Fibroblast of skin of scalp (primary cell): ENCODE data around the gene RNF167.
"Not testable (repeated sequence)": the region's sequence is repeated elsewhere in the genome, so short reads cannot be mapped to it uniquely, and the experiment has no call there.

ENCODE experiments used
- DNase-seq: peaks from one replicate; pipeline ENCODE4 v3.0.0-alpha.2; 2013

RNF167 gene

DNA sequence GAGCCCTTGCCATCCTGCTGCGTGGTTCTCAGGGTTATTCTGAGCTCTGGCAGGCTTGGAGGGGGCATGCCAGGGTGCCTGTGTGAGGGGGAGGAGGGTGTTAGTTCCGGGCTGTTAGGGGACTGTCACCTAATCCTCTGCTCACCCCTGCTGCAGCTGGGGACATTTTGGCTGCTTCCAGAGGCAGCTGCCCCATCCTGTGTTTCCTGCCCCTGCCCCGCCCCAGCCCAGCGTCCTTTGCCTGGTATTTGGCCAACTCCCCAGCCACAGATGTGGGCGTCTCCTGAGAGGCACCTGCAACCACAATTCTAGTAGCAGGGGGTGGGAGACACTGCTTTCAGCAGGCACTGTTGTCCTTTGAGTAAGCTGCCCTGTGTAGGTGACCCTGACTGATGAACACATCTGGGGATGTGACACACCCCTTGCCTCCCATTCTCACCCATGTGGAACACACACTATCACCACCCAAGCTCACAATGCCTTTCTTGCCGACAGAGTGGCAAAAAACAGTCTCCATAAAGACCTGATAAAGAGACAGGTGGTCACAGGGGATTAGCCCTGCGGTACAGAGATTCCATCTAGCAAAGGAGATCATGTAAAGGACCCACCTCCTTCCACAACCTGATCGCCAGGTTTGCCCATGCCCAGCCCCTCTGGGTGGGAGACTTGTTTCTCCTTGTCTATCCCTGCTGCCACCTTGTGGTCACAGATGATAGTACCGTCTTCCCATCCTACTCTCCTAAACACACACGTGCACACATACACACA lies 36.8 kb upstream of the RNF167 start, which contains the start of gene CHRNE:
Gene CHRNE (minus strand): TSS at position 48 of the 768 bp plus-strand sequence. CDS start 35 bp downstream, at position 13.
- DNase-seq = peak; percentile 65

DNA sequence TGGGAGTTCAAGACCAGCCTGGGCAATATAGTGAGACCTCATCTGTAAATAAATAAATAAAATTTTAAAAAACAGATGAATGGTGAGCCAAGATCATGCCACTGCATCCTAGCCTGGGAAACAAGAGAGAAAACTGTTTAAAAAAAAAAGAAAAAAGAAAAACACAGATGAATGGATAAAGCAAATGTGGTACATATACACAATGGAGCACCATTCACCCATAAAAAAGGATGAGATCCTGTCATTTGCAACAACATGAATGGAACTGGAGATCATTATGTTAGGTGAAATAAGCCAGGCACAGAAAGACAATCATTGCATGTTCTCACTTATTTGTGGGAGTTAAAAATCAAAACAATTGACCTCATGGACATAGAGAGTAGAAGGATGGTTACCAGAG lies 33.4 kb upstream of the RNF167 start:
- DNase-seq = not testable (repeated sequence)

DNA sequence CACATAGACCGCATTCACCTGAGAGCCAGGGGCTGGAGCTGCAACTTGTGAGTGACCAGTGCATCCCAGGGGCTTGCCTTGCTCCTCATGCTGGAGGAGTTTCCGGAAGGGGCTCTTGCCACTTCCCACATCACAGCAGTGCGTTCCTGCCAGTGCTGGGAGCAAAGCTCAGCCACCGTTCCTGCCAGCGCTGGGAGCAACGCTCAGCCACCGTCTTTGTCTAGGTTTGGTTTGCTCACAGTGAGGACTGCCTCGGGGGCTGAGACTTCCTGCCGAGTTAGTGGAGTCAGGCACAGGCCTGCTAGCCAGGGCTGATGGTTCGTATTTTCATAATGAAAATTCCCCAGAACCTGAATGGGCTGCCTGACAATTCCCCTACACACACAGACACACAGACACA lies 31.8 kb upstream of the RNF167 start:
- peak; percentile 18 for DNase-seq

DNA sequence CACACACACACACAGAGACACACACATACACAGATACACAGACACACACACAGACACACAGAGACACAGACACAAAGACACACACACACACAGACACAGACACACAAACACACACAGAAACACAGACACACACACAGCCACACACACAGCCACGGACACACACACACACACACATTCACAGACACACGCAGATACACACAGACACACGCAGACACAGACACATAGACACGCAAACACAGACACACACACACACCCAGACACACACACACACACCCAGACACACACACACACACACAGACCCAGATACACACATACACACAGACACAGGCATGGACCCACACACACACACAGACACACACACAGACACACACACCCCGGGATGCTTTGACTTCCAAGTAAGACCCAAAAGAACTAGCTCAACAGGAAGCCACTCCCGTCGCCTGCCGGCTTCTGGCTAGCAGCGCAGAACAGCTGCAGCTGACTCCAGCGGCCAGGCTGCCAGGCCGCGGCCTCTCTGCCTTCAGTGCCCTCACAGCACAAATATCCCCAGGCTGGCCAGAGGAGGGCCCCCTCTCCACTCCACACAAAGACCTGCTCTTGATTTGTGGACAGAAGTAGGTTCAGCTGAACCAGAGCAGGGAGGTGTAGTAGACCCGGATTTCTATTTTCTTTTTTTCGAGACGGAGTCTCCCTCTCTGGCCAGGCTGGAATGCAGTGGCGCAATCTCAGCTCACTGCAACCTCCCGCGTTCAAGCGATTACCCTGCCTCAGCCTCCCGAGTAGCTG lies 31.2 kb upstream of the RNF167 start:
- DNase-seq = peak; percentile 91

DNA sequence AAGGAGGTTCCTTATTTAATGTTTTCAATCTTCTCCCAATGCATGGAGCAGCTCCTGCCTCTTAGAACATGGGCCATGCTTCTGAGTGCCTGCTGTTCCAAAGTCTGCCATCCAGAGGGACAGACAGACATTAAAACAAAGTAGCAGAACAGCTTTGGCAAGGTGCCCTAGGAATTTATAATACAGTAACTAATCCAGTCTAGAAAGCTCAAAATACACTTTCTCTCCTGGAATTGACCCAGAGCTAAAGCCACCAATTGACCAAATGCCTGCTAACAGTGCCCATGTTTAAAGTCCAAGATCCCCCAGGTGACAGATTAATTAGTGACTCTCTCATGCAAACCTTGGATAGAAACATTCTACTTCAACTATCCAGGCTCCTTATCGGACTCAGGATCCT lies 26.1 kb upstream of the RNF167 start:
- peak; percentile 31 for DNase-seq

DNA sequence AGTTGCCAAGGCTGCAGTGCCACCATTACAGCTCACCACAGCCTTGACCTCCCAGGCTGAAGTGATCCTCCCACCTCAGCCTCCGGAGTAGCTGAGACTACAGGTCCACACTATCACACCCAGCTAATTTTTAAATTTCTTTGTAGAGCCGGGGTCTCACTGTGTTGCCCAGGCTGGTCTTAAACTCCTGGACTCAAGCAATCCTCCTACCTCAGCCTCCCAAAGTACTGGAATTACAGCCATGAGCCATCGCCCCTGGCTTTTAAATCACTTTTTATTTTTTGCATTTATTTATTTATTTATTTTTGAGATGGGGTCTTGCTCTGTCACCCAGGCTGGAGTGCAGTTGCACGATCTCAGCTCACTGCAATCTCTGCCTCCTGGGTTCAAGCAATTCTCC lies 25.5 kb upstream of the RNF167 start:
- not testable (repeated sequence) for DNase-seq

DNA sequence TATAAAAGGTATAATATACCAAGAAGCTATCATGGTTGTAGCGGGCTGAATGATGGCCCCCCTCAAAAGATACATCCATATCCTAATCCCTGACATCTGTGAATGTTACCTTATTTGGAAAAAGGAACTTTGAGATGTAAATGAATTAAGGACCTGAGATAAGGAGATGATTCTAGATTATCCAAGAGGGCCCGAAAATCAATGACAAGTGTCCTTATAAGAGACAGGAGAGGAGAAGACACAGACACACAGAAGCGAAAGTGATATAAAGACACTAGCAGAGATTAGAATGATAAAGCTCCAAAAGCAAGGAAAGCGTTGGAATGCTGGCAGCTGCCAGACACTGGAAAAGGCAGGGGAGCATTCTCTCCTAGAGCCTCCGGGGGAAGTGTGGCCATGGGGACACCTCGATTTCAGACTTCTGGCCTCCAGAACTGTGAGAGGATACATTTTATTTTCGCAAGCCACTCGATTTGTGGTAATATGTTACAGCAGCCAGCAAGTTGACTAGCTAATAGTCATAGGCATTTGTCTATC lies 20.5 kb upstream of the RNF167 start:
- DNase-seq = no peak

DNA sequence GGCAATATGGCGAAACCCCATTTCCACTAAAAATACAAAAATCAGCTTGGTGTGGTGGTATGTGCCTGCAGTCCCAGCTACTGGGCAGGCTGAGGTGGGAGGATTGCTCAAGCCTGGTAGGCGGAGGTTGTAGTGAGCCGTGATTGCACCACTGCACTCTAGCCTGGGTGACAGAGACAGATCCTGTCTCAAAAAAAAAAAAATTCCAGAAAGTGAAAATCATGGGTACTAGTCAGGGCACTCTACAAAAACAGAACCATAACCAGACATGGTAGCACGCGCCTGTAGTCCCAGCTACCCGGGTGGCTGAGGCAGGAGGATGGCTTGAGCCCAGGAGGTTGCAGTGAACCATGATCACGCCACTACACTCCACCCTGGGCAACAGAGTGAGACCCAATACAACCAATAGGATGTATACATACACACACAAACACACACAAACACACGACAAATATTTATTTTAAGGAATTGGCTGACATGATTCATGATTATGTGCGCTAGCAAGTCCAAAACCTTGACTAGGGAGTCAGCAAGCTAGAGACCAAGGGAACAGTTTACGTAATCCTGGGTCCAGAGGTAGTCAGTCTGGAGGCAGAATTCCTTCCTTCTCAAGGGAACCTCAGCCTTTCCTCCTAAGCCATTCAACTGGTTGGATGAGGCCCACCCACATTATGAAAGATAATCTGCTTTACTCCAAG lies 19.6 kb upstream of the RNF167 start:
- DNase-seq = no peak

DNA sequence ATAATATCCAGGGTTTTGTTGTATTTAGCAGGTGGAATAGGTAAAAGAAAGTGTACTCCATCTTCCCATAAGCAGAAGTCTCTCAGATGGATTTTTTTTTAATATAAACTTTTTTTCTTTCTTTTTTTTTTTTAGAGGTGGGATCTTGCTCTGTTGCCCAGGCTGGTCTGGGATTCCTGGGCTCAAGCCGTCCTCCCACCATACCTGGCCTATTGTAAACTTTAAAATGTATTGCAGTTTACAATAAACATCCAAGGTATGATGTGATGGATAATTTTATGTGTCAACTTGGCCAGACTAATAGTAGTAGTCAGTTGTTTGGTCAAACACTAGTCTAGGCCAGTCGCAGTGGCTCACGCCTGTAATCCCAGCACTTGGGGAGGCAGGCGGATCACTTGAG lies 18.7 kb upstream of the RNF167 start:
- no peak for DNase-seq

DNA sequence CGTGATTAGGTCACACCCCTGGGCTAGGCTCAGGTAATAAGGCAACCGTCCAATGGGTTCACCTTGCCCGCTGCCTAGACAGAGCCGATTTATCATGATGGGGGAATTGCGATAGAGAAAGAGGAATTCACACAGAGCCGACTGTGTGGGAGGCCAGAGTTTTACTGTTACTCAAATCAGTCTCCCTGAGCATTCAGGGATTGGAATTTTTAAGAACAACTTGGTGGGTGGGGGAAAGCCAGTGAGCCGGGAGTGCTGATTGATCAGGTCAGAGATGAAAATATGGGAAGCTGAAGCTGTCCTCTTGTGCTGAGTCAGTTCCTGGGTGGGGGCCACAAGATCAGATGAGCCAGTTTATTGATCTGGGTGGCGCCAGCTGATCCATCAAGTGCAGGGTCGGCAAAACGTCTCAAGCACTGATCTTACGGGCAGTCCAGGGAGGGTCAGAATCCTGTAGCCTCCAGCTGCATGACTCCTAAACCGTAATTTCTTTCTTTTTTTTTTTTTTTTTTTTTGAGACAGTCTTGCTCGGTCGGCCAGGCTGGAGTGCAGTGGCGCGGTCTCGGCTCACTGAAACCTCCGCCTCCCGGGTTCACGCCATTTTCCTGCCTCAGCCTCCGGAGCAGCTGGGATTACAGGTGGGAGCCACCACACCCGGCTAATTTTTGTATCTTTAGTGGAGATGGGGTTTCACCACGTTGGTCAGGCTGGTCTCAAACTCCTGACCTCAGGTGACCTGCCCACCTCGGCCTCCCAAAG lies 13.3 kb upstream of the RNF167 start:
- DNase-seq = not testable (repeated sequence)

DNA sequence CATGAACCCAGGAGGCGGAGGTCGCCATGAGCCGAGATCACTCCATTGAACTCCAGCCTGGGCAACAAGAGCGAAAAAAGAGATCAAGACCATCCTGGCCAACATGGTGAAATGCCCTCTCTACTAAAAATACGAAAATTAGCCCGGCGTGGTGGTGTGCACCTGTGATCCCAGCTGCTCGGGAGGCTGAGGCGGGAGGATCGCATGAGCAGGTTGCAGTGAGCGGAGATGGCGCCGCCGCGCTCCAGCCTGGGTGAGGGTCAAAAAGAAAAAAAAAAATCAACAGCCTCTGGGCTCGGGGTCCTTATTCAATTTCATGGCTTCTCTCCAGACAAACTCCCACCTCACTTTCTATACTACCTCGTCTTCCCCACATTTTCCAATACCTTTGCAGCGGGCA lies 11.2 kb upstream of the RNF167 start:
- DNase-seq = no peak

DNA sequence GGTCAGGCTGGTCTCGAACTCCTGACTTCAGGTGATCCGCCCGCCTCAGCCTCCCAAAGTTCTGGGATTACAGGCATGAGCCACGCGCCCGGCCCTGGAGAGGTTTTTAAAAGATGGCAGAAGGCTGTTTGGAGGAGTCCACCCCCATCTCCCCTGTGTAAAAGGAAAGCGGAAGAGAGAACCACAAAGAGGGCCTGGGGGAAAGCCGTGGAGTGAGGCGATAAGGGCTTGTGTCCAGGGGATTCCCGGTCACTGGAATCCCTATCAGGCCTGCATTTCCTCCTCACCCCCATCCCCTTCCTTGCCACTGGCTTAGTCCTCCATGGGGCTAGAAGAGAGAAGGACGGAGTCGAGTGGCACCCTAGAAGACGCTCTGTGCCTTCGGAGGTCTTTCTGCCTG lies 8.1 kb upstream of the RNF167 start, which contains the start of gene GP1BA:
Gene GP1BA (plus strand): TSS at position 315 of the 400 bp plus-strand sequence. CDS start 328 bp downstream, outside the sequence.
- DNase-seq = no peak

DNA sequence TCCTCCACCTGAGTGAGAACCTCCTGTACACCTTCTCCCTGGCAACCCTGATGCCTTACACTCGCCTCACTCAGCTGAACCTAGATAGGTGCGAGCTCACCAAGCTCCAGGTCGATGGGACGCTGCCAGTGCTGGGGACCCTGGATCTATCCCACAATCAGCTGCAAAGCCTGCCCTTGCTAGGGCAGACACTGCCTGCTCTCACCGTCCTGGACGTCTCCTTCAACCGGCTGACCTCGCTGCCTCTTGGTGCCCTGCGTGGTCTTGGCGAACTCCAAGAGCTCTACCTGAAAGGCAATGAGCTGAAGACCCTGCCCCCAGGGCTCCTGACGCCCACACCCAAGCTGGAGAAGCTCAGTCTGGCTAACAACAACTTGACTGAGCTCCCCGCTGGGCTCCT lies 7.3 kb upstream of the RNF167 start:
- no peak for DNase-seq

DNA sequence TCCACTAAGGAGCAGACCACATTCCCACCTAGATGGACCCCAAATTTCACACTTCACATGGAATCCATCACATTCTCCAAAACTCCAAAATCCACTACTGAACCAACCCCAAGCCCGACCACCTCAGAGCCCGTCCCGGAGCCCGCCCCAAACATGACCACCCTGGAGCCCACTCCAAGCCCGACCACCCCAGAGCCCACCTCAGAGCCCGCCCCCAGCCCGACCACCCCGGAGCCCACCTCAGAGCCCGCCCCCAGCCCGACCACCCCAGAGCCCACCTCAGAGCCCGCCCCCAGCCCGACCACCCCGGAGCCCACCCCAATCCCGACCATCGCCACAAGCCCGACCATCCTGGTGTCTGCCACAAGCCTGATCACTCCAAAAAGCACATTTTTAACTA lies 6.4 kb upstream of the RNF167 start:
- no peak for DNase-seq

DNA sequence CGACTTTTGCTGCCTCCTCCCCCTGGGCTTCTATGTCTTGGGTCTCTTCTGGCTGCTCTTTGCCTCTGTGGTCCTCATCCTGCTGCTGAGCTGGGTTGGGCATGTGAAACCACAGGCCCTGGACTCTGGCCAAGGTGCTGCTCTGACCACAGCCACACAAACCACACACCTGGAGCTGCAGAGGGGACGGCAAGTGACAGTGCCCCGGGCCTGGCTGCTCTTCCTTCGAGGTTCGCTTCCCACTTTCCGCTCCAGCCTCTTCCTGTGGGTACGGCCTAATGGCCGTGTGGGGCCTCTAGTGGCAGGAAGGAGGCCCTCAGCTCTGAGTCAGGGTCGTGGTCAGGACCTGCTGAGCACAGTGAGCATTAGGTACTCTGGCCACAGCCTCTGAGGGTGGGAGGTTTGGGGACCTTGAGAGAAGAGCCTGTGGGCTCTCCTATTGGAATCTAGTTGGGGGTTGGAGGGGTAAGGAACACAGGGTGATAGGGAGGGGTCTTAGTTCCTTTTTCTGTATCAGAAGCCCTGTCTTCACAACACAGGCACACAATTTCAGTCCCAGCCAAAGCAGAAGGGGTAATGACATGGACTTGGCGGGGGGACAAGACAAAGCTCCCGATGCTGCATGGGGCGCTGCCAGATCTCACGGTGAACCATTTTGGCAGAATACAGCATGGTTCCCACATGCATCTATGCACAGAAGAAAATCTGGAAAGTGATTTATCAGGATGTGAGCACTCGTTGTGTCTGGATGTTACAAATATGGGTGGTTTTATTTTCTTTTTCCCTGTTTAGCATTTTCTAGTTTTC lies 5.7 kb upstream of the RNF167 start:
- DNase-seq = peak; percentile 53

DNA sequence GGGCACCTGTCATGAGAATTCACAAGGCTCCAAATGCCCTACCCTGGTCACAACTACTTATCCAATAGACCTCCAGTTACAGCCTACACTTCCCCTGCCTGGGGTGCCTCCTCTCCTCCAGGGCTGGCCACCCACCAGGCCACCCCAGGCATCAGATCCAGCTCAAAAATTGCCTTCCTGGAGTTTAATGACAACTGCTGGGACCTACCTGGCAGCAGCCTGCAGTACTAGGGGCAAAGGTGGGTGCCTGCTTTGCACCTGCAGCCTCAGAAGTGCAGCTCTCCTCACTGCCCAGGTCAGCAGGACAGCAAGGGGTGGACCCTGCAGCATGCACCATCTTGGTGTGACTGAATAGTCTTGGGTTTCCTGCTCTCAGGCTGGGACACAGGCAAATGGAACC lies 4.4 kb upstream of the RNF167 start:
- no peak for DNase-seq

DNA sequence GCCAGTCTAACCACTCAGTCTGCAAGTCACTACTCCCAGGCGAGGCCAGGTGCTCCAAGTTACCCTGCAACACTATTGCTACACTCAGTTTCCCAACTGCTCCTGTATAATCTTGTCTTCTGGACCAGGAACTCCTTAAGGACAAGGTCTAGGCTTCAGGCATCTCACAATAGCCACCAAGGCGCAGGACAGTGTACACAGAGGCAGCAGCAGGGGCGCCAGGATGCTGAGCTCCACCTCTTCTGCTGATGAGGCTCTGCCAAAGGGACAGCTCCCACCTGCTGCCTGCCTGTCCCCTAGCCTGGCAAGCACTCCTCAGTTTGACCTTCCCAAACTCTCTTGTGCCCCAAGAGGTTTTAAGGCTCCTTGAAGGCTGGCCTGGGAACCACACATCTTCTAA lies 3.6 kb upstream of the RNF167 start:
- DNase-seq = no peak

DNA sequence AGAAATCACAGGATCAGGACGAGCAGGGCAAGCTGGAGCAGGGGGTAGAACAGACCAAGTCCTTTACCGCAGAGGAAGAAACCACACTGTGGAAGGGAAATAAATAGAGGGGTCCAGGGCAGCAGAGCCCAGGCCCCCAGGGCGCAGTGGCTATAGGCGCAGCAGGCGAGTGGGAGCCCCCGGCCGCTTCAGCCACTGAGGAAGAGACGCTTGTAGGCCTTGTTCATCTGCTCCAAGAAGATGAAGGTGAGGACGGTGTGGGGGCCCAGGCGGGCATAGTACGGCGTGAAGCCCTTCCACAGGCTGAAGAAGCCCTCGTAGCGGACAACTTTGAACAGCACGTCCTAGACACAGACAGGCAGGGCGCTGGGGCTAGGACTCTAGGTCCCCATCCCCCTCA lies 2.5 kb upstream of the RNF167 start:
- DNase-seq = no peak

DNA sequence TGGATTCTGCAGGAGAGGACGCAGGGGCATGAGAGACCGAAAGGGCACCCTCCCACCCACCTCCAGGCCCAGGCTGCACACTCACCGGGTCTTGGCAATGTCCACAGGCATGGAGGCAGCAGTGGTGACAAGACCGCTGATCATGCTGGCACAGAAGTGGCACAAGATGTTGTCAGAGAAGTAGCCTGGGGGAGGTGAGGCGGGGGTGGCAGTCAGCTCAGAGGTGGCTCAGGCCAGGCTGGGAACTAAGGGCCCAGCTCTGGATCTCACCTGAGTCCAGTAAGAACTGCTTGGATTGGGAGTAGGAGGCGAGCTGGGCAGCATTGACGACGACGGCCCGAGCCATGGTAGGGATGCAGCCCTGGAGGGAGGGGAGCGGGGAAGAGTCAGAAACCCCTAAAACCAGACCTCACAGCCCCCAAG lies 2.0 kb upstream of the RNF167 start:
- no peak for DNase-seq

DNA sequence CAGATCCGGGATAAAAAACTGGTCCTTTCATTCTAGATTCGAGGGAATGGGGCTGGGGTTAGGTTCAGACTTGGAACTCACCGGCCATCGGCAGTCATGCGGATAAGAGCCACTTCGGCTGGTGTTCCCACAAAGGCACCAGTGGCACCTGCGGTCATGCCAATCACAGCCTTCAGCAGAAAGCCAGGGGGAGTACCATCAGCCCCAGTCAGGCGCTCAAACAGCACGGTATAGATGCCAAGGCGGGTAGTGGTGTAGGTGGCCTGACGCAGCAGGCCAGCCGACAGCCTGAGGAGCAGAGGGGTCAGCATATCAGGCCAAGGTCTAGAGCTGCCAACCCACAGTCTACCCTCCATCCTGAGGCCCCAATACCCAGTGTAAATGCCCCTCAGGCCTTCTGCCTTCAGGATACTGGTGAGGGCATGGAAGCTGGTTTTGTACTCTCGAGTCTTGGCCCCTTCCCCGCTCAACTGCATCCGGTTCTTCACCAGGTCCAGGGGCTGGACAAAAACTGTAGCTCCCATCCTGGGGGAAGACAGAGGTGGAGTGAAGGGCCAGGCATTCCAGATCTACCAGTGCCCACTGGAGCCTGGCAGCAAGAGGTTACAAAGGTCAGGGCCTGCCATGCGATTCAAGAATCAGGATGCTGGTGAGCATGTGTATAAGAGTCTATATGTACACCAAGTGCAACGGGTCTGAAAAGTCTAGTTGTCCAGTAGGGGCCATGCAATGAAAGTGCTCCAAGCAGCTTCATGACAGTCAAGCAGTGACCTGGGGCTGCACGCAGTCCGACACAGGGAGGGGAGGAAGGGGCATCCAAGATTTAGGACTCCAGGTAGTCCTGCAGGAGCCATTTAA lies 1.2 kb upstream of the RNF167 start:
- no peak for DNase-seq

DNA sequence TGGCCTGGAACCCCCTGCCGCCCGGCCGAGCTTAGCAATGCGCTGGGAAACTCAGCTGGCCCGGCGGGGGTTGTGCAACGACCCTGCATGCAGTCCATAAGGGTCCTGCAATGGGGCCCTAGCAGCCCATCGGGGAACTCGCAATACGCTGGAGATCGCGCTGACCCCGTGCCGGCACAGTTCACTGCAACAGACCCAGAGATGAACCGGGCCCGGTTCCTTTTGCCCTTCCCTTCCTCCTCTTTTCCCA lies 597 bp upstream of the RNF167 start:
- DNase-seq = no peak
